Posterior cingulate gyrus (tissue), 11 donors: ENCODE data around the gene TMSB4X.
"Not testable (repeated sequence)": the region's sequence is repeated elsewhere in the genome, so short reads cannot be mapped to it uniquely, and the experiment has no call there.

Experiments used
- DNase-seq, 10 donors: peaks; one replicate each; pipeline versions ENCODE4 v3.0.0 to v3.0.0-alpha.2; 2020 to 2021; ENCODE audit warnings: mixed read lengths in 3 of 10
- intact Hi-C: fragments of 100-400 bp; cut with DNase I; formaldehyde crosslinking; loops from one replicate; pipeline ENCODE4 v1.15.1; 2023

TMSB4X gene

GRCh38 chrX:12954376-12954775 lies 20.5 kb upstream of the TMSB4X start:
- intact Hi-C loops = no loop called here
- DNase-seq = no peak

- intact Hi-C loops = no loop called here
- no peak for DNase-seq
These were observed 19.9 kb upstream of the TMSB4X start for GRCh38 chrX:12954981-12955380.

GRCh38 chrX:12955882-12956703 lies 18.8 kb upstream of the TMSB4X start:
- intact Hi-C loops = no loop called here
- DNase-seq = peak in 2 of 10 donors; percentile 65 to 84

GRCh38 chrX:12956704-12957534 lies 18.0 kb upstream of the TMSB4X start:
- intact Hi-C loops = no loop called here
- DNase-seq = no peak

GRCh38 chrX:12958059-12958458 lies 16.9 kb upstream of the TMSB4X start:
- intact Hi-C loops = no loop called here
- DNase-seq = no peak

- DNase-seq = no peak
- intact Hi-C loops = no loop called here
These were observed 16.4 kb upstream of the TMSB4X start for GRCh38 chrX:12958461-12958860.

- intact Hi-C loops = no loop called here
- no peak for DNase-seq
These were observed 13.7 kb upstream of the TMSB4X start for GRCh38 chrX:12961196-12961718.

GRCh38 chrX:12962041-12962504 lies 12.8 kb upstream of the TMSB4X start:
- DNase-seq = no peak
- intact Hi-C loops = no loop called here

GRCh38 chrX:12963210-12963850 lies 11.6 kb upstream of the TMSB4X start:
- intact Hi-C loops, DNase-seq: not testable (repeated sequence)

GRCh38 chrX:12965131-12965940 lies 9.6 kb upstream of the TMSB4X start:
- intact Hi-C loops = no loop called here
- no peak for DNase-seq

GRCh38 chrX:12966151-12966550 lies 8.8 kb upstream of the TMSB4X start:
- intact Hi-C loops = no loop called here
- no peak for DNase-seq

GRCh38 chrX:12967711-12968465 lies 7.0 kb upstream of the TMSB4X start:
- DNase-seq = no peak
- intact Hi-C loops = no loop called here

GRCh38 chrX:12970691-12971202 lies 4.2 kb upstream of the TMSB4X start:
- intact Hi-C loops = loop anchor here (1.0 to 10.0 kb wide), 3 partner anchors 124 to 677 kb away; no protein-coding TSS in a partner anchor
- peak in 1 of 10 donors; percentile 18 for DNase-seq

- DNase-seq = no peak
- intact Hi-C loops = loop anchor here (5.0 to 10.0 kb wide), 2 partner anchors 123 to 676 kb away; no protein-coding TSS in a partner anchor
These were observed 3.5 kb upstream of the TMSB4X start for GRCh38 chrX:12971282-12972003.

- intact Hi-C loops = loop anchor here (5.0 to 10.0 kb wide), 2 partner anchors 123 to 675 kb away; no protein-coding TSS in a partner anchor
- DNase-seq = no peak
These were observed 2.7 kb upstream of the TMSB4X start for GRCh38 chrX:12972243-12972642.

GRCh38 chrX:12972878-12973560 lies 1.9 kb upstream of the TMSB4X start:
- no peak for DNase-seq

More at GRCh38 chrX:12972878-12973560, 1.9 kb upstream of the TMSB4X start:
- intact Hi-C loops = loop anchor here (5.0 to 10.0 kb wide), 2 partner anchors 122 to 674 kb away; no protein-coding TSS in a partner anchor
